DMS153 treated with DMSO at 0.1 percent for 48 hours (cell line): ENCODE results near the gene CXCL5.
"Not testable (repeated sequence)": the region's sequence is repeated elsewhere in the genome, so short reads cannot be mapped to it uniquely, and the experiment has no call there.

Experiments used
- DNase-seq: peaks from one replicate; lab custom pipeline; 2025; ENCODE audit not compliant: unreplicated experiment; lab: John Stamatoyannopoulos, UW

Gene CXCL5

DNA sequence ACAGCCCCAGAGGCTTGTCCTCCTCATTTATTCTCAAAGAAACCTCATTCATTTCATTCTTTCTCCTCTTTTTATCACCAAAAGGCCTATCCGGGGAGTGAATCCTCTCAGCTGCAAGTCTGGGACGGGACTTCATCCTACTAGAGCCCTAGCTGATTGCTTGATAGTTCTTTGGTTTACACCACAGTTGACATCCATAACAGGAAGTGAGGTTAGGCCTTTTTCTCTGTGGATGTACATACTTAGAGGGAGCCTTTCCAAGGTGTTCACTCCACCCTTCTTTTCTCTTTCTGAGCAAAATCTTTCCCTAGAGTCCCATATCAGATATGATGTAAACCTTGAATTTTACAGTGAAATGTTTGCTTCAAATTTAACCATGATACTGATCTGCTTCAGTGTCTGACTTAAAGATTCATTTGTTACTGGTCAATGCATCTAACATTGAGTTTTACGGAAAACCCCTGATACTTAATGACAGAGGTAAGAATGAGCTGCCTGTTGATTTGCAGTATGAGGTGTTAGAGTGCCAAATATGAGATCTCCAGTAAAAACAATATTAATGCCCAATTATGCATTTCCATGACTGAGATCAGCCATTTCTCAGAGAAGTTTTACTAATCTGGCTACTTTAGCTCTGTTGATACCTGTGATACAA lies 16.8 kb upstream of the CXCL5 start:
- no peak for DNase-seq

DNA sequence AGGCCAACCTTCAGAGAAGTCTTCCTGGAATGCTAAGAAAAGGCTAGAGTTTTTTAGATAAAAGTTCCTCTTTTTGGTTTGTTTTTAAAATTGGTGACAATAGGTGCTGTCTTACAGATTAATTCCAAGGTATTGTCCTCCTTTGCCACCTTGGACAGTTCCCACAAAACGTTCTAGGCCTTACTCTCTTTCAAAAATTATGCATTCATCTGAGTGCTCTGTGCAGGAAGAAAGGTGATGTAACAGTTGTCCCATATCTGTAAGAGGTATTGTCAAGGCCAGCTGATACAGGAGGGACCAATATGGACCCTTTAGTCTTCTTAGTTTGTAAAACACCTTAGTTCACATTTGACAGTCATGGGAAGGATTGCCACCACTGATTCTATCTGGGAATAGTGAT lies 15.9 kb upstream of the CXCL5 start:
- DNase-seq, result no peak

- DNase-seq, result no peak
Observed at GRCh38 chr4:74013264-74013663, 14.8 kb upstream of the CXCL5 start.

GRCh38 chr4:74012130-74012529 lies 13.7 kb upstream of the CXCL5 start:
- no peak for DNase-seq

GRCh38 chr4:74009307-74009706 lies 10.8 kb upstream of the CXCL5 start:
- DNase-seq, result no peak

DNA sequence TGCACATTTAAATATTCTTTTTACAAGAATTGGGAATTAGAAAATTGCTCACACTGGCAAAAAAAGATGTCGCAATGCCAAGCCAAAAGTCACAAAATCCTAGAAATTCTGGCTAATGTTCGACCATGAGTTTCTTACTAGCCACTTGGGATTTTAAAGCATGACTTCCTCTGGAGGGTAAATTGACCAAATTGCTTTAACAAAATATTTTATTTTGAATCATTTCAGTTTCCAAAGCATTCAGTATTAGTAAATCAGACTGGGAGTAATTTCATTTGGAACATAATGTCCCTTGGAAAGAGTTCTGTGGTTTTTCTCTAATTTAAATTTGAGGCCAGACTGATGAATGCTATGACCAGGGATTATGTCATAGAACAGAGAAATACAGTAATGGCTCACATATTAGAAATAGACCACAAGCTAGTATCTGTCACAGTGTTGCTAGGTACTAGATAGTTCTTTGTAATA lies 7.6 kb upstream of the CXCL5 start:
- DNase-seq, result no peak

DNA sequence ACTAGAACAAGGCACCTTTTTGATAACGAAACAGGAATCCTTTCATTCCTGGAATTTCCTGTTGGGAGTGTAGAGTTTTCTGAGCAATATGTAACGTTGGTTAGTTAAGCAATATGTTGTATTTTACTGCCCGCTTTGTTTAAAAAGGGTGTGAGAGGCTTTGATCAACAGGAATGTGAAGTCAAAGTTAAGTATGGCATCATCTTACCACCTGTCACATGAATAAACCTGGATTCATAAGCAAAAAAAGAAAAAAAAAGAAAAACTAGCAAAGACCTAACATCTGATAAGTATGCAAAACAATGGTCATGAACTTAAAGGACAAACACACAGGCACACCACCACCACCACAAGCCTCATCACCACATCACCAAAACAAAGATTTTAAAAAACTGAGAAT lies 7.1 kb upstream of the CXCL5 start:
- no peak for DNase-seq

DNA sequence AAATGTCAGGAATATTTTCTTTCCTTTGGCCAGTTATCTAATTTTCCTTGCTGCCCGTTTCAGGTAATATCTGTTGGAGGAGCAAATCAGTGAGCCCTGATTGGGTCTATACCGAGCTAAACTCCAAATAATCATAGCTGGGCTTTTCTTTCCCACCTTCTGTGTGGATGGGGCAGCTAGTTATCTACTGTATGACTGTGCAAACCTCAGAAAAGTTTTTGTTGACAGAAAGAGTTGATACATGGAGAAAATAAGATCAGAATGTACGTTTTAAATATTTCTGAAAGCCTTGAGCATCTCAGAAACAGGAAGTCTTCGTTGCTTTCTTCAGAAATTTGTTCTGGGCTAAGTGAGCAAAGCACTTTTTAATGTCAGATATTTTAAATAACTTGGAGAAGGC lies 6.2 kb upstream of the CXCL5 start:
- no peak for DNase-seq

DNA sequence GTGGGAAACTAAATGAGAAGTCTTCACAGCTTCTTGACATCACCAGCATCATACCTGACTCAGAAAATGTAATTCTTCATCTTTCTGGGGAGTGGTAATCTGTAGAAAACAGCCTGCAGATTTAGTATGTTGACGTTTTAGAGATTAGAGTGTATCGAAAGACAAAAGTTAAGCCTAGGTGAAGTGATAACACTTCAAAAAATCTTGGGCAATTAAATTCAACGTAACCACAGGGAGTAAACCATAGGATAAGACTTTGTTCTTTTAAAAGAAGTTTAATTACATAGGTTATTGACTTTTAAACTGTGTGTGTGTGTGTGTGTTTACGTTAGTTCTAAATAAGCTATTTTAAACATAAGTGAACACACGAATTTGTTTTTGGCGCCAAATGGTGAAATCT lies 1.8 kb upstream of the CXCL5 start:
- no peak for DNase-seq

- no peak for DNase-seq
Observed at GRCh38 chr4:73992050-73992449, 6.4 kb downstream of the CXCL5 start.

- DNase-seq, result no peak
Observed at GRCh38 chr4:73991742-73992000, 6.8 kb downstream of the CXCL5 start.

GRCh38 chr4:73990988-73991741 lies 7.3 kb downstream of the CXCL5 start:
- no peak for DNase-seq

DNA sequence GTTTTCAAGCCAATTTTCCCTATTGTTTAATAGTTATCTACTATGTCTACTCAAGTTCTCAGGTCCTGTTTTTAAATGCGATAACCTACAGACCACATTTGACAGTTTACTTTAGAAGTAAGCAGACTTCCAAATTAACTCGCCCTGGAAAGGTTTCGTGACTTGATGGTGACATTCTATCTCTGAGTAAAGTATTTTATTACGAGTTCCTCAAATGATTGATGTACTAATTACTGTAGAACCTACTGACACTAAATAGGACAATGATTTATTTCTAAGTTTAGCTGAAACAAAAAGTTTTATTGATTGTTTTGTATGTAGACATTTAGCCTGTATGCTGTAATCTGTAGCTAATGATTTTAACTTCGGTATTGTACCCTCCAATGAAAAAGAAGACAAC lies 8.5 kb downstream of the CXCL5 start:
- DNase-seq, result no peak

- DNase-seq, result no peak
Observed at GRCh38 chr4:73989031-73989430, 9.4 kb downstream of the CXCL5 start.

GRCh38 chr4:73988061-73988460 lies 10.4 kb downstream of the CXCL5 start, which contains the start of gene PPBP:
Gene PPBP (minus strand): TSS chr4:73988190. CDS start chr4:73988103, 87 bp downstream.
- no peak for DNase-seq

DNA sequence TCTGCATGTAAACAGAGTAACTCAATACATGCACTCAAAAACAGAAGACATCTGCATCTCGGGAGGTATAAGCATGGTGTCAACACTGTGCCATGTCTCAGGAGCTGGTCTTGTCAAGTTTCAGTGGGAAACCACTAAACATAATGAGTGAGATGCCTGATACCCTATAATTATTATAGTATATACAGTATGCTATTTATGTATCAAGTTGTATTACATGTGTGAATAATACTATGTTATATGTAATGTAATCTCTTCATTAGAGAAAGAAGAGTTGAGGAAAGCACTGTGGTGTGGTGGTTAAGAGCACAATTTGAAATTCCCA lies 13.0 kb downstream of the CXCL5 start:
- DNase-seq, result no peak

- DNase-seq, result no peak
Observed at GRCh38 chr4:73984736-73985527, 13.5 kb downstream of the CXCL5 start.

GRCh38 chr4:73981175-73981574 lies 17.3 kb downstream of the CXCL5 start:
- not testable (repeated sequence) for DNase-seq

DNA sequence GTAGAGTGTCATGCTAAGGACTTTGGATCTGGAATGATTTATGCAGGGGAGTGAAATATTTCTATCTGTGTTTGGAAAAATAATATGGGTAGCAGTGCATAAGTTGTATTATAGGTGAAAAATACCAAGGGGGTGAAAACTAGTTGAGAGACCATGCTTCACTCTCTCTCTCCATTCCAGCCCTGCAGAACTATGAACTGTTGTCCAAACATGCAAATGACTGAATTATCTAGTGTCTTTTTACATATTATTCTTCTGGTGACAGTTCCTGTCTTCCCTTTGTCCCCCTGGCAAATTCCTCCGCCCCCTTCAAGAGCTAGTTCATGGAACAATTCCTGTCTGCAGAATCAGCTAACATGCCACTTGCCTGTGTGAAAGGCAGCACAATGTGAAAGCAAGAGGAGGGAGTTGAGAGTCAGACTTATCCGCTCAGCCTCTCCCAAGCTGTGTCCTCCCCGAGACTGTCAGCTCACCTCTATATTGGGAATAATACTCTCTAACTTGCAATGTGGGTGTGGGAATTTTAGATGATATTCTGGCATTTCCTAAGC lies 19.0 kb downstream of the CXCL5 start:
- DNase-seq, result no peak

DNA sequence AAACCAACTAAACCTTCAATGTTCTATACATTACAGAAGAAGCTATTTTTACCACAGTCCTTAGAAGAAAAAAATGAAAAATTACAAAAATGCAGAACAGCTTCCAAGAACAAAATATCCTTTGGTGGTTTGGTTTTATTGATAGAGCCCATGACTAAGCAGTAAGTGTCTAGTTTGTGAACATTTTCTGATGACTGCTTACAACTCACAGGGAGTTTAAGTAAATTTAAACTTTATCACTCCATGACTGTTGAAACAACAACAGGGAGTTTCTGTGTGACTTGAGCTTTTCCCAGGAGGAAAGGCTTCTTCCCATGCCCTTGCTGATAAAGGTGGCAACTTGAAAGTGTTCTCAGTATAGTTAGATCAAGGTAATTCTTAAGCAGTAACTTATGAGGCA lies 19.6 kb downstream of the CXCL5 start:
- no peak for DNase-seq

GRCh38 chr4:73976716-73977115 lies 21.8 kb downstream of the CXCL5 start:
- DNase-seq, result no peak

DNA sequence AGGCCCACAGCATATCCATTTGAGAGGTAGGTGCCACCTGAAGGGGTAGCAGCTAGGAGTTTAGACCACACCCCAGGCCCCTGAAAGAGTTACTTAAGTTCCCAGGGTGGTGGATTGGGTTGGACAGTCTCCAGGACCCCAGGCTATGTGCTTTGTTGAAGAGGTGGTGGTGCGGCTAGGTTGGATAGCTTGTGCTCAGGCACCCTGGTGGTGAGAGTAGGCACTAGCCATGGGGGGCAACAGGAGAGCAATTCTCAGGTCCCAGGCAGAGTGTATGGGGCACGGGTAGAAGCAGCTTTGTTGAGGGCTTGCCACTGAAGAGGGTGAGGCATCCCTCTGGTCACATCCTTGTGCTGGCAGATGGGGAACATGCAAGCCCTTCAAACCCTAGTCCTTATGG lies 22.3 kb downstream of the CXCL5 start:
- no peak for DNase-seq
